AG04450 (cell line): ENCODE results near the gene ABHD12. TPM values are rescaled to one million over a fixed set of nuclear protein-coding genes. Genes with fewer than 3 reads are reported as not detected.

Source experiments
- CTCF ChIA-PET: fragments of 300-600, 350-600 bp; formaldehyde crosslinking; extraction: SDS; loops from one replicate; lab custom pipeline; 2022; ENCODE audit warnings: antibody characterized with exemption, inconsistent platforms; lab: Charles Lee
- POLR2A ChIA-PET: fragments of 350-600 bp; formaldehyde crosslinking; extraction: SDS; loops from one replicate; lab custom pipeline; 2021; ENCODE audit warnings: antibody characterized with exemption, inconsistent platforms; lab: Yijun Ruan, JAX
- DNase-seq: peaks from one replicate; pipeline ENCODE4 v3.0.0-alpha.2; 2011; ENCODE audit warnings: low read depth, low spot score
- H3K27ac ChIP-seq: one replicate; pipeline ENCODE4 v1.5.1; 2012; ENCODE audit warnings: low read depth, low read length, control low read depth
- H3K27me3 ChIP-seq: one replicate; pipeline ENCODE4 v1.6.0; 2012; ENCODE audit warnings: low read length; ENCODE audit not compliant: control insufficient read depth, insufficient read depth
- H3K4me3 ChIP-seq: 2 replicates; pipeline ENCODE4 v1.5.1; 2011; ENCODE audit warnings: mild to moderate bottlenecking, low read depth, low read length, control low read depth
- H3K9me3 ChIP-seq: 2 replicates; pipeline ENCODE4 v1.5.1; 2012; ENCODE audit warnings: low read length; ENCODE audit not compliant: control insufficient read depth, insufficient read depth
- polyA plus RNA-seq: library from polyadenylated mRNA; depleted of rRNA; stranded (reverse); fragments of >200 nt; gene quantifications from 2 replicates; pipeline ENCODE4 v1.2.3, GENCODE V29; 2011
- TF ChIP-seq, protein P1 (sequence below): IDR thresholded peaks from 2 replicates; pipeline ENCODE4 v1.5.1; 2011; ENCODE audit warnings: low read depth, low read length, control low read depth, inconsistent platforms

Gene ABHD12
- polyA plus RNA-seq, 1 experiment: 33.6 TPM

DNA sequence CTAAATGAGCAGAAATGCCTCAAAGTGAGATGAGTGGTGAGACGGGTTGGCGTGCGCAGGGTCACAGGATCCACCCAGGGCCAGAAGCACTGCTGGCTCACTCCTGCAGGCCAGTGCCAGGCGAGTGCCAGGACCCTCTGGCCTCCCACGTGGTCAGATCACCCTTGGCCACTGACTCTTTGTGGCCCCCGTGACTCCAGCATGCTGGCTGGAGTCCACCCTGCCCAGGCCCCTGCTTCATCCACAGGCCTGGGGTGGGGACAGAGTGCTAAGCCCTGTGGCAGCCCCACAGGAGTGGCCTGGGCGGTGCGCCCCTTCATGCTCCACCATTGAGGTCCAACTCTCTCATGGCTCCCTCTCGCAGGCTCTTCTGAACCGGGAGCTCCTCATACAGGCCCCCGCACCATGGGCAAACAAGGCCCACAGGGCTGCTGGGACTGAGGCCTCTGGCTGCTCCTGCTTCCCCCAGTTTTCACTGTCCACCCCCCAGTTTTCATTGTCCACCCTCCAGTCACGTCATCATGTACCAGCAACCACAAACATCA lies 61.6 kb downstream of the ABHD12 start:
- POLR2A ChIA-PET: no interaction called here
- Histone ChIP-seq H3K27me3 (no peaks in the 10 kb centered on the region), H3K27ac (no peak overlapping the region), H3K9me3 (peaks cover 3% of the 10 kb centered on the region; the same call in 1 of the 2 replicates), H3K4me3 (no peak overlapping the region)
- CTCF ChIA-PET: interaction anchor here (0.8 kb wide), 1 partner anchor 34 kb away, joined by 3 read pairs; no protein-coding TSS in a partner anchor
- TF ChIP-seq, protein P1, sequence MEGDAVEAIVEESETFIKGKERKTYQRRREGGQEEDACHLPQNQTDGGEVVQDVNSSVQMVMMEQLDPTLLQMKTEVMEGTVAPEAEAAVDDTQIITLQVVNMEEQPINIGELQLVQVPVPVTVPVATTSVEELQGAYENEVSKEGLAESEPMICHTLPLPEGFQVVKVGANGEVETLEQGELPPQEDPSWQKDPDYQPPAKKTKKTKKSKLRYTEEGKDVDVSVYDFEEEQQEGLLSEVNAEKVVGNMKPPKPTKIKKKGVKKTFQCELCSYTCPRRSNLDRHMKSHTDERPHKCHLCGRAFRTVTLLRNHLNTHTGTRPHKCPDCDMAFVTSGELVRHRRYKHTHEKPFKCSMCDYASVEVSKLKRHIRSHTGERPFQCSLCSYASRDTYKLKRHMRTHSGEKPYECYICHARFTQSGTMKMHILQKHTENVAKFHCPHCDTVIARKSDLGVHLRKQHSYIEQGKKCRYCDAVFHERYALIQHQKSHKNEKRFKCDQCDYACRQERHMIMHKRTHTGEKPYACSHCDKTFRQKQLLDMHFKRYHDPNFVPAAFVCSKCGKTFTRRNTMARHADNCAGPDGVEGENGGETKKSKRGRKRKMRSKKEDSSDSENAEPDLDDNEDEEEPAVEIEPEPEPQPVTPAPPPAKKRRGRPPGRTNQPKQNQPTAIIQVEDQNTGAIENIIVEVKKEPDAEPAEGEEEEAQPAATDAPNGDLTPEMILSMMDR: no peak
- no peak for DNase-seq

DNA sequence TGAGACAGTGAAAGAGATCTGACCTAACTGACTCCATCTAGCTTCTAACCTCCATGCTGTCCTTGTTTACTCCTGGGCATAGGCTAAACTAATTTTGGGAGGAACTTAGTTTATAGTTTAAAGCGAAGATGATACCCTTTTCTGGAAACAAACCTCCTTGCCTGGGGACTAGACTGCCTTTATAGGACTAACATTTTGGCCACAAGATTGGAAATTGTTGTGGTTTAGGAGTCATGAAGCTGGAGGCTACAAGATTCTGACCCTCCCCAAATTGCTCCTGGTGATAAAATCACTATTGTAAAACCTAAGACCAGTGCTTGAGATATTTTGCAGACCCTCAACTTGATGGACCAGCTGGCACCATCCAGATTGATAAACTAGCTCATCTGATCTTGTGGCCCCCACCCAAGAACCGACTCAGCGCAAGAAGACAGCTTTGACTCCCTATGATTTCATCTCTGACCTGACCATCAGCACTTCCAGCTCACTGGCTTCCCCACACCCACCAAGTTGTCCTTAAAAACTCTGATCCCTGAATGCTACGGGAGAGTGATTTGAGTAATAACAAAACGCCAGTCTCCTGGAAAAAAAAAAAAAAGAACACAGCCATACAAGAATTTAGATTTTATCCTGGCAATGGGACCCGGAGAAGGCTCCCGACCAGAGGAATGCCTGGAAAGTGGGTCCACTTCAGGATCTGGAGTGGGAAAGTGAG lies 63.0 kb downstream of the ABHD12 start:
- ChIA-PET CTCF (interaction anchor here (0.6 to 1.3 kb wide), 2 partner anchors 8 to 65 kb away, joined by 3 to 5 read pairs; no protein-coding TSS in a partner anchor), POLR2A (interaction anchor here (0.7 kb wide), 1 partner anchor 34 kb away, joined by 3 read pairs; no protein-coding TSS in a partner anchor)
- DNase-seq: no peak
- no peak overlapping the region for H3K4me3 ChIP-seq
- no peak overlapping the region for H3K27ac ChIP-seq
- TF ChIP-seq, protein P1: no peak
- H3K27me3 ChIP-seq: no peaks in the 10 kb centered on the region
- peaks cover 3% of the 10 kb centered on the region; the same call in 1 of the 2 replicates for H3K9me3 ChIP-seq

DNA sequence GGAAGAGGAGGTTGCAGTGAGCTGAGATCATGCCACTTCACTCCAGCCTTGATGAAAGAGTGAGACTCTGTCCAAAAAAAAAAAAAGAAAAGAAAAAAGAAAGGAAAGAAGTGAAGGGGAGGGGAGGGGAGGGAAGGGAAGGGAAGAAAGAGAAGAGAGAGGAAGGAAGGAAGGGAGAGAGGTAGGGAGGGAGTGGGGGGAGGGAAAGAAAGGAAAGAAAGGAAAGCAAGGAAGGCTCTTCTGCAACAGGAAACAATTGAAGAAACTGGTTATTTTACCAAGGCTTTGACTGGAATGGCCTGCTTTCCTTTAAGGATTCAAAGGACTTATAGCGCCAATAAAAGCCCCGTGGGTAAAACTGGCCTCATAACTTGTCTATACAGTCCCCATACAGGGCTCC lies 64.6 kb downstream of the ABHD12 start:
- CTCF ChIA-PET: no interaction called here
- Histone ChIP-seq H3K9me3 (peaks cover 3% of the 10 kb centered on the region; the same call in 1 of the 2 replicates), H3K27ac (no peak overlapping the region), H3K27me3 (no peaks in the 10 kb centered on the region), H3K4me3 (no peak overlapping the region)
- TF ChIP-seq, protein P1: no peak
- POLR2A ChIA-PET: no interaction called here
- no peak for DNase-seq

DNA sequence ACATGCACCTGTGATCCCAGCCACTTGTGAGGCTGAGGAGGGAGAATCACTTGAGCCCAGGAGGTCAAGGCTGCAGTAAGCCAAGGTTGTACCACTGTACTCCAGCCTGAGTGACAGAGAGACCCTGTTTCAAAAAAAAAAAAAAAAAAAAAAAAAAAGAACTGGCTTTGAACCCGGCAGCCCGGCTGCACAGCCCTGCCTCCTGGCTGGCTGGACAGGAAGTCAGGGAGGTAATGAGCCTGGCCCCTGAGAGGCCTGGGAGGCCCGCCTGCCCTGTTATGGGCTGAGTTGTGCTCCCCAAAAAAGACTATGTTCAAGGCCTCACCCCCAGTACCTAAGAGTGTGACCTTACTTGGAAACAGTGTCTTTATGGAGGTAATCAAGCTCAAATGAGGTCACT lies 65.6 kb downstream of the ABHD12 start:
- Histone ChIP-seq H3K27ac (no peak overlapping the region), H3K4me3 (no peak overlapping the region), H3K9me3 (peaks cover 2% of the 10 kb centered on the region; the same call in 1 of the 2 replicates), H3K27me3 (no peaks in the 10 kb centered on the region)
- no peak for DNase-seq
- TF ChIP-seq, protein P1: no peak
- ChIA-PET CTCF (no interaction called here), POLR2A (no interaction called here)

DNA sequence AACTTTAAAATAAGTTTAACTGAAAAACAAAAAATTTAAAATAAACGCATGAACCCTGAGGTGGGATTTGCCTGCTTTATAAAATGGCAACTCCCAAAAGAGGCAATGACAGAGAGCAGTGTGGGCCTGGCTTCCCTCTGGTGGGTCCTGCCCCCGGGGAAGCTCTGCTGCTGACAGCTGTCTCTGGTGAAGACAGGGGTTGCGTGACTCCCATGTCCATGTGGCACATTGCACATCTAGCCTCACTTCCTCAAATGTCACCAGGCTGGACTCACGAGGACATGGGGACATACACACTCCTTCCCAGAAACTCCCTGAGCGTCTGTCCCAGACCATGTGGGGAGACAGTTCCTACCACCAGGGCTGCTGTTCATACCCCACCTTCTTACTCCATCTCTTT lies 66.2 kb downstream of the ABHD12 start:
- no peak overlapping the region for H3K27ac ChIP-seq
- H3K4me3 ChIP-seq: no peak overlapping the region
- H3K9me3 ChIP-seq: no peaks in the 10 kb centered on the region; the same call in 1 of the 2 replicates
- POLR2A ChIA-PET: no interaction called here
- no peak for DNase-seq
- TF ChIP-seq, protein P1: no peak
- no peaks in the 10 kb centered on the region for H3K27me3 ChIP-seq
- CTCF ChIA-PET: no interaction called here
